Epithelial cell of esophagus (primary cell): ENCODE measurements around the gene TMEM59L.

Experiments
- DNase-seq: peaks from one replicate; pipeline ENCODE4 v3.0.0; 2010; ENCODE audit warnings: low read depth
- H3K4me3 ChIP-seq: 2 replicates; pipeline ENCODE4 v1.5.1; 2011; ENCODE audit warnings: mild to moderate bottlenecking, low read length, control low read depth
- CTCF ChIP-seq: IDR thresholded peaks from 2 replicates; pipeline ENCODE4 v1.5.1; 2011; ENCODE audit warnings: low read depth, mild to moderate bottlenecking, low read length, control low read depth, inconsistent platforms; ENCODE audit not compliant: insufficient read depth; ENCODE audit errors: missing control alignments

Gene TMEM59L

GRCh38 chr19:18667531-18668251 lies 55.0 kb downstream of the TMEM59L start:
- no peak for TF ChIP-seq CTCF
- no peak for DNase-seq

GRCh38 chr19:18668252-18668631 lies 55.6 kb downstream of the TMEM59L start:
- TF ChIP-seq CTCF, result no peak
- no peak for DNase-seq
- no peak overlapping the region for H3K4me3 ChIP-seq

More at GRCh38 chr19:18667531-18668251, 55.0 kb downstream of the TMEM59L start:
- H3K4me3 ChIP-seq, result no peak overlapping the region

GRCh38 chr19:18668744-18669523 lies 56.3 kb downstream of the TMEM59L start:
- H3K4me3 ChIP-seq, result no peak overlapping the region

GRCh38 chr19:18669524-18669817 lies 56.8 kb downstream of the TMEM59L start:
- DNase-seq, result no peak
- H3K4me3 ChIP-seq, result no peak overlapping the region
- TF ChIP-seq CTCF, result no peak

More at GRCh38 chr19:18668744-18669523, 56.3 kb downstream of the TMEM59L start:
- no peak for DNase-seq
- no peak for TF ChIP-seq CTCF

GRCh38 chr19:18669883-18670282 lies 57.2 kb downstream of the TMEM59L start:
- TF ChIP-seq CTCF, result no peak
- H3K4me3 ChIP-seq, result no peak overlapping the region
- DNase-seq, result no peak

GRCh38 chr19:18670312-18670711 lies 57.6 kb downstream of the TMEM59L start:
- no peak for TF ChIP-seq CTCF

More at GRCh38 chr19:18670312-18670711, 57.6 kb downstream of the TMEM59L start:
- no peak overlapping the region for H3K4me3 ChIP-seq
- no peak for DNase-seq
